BLaER1 treated with 17β-estradiol and CSF1 and Interleukin-3, amounts not matched to agents 10 nM and 100 nM (cell line): ENCODE measurements around the gene ZNF182.
"Not testable (repeated sequence)": the region's sequence is repeated elsewhere in the genome, so short reads cannot be mapped to it uniquely, and the experiment has no call there.

Experiments
- H3K27ac ChIP-seq, 11 experiments: shearing (Covaris generic); formaldehyde crosslinking; 2 replicates each; pipeline ENCODE4 v1.8.1; 2022
- H3K27me3 ChIP-seq, 11 experiments: shearing (Covaris generic); formaldehyde crosslinking; 2 replicates each; pipeline ENCODE4 v1.8.1; 2022
- H3K36me3 ChIP-seq, 11 experiments: shearing (Covaris generic); formaldehyde crosslinking; 2 replicates each; pipeline ENCODE4 v1.8.1; 2022
- H3K4me1 ChIP-seq, 10 experiments: shearing (Covaris generic); formaldehyde crosslinking; 2 replicates each; pipeline ENCODE4 v1.8.1; 2022
- H3K4me2 ChIP-seq, 11 experiments: shearing (Covaris generic); formaldehyde crosslinking; 2 replicates each; pipeline ENCODE4 v1.8.1; 2022
- H3K4me3 ChIP-seq, 10 experiments: shearing (Covaris generic); formaldehyde crosslinking; 2 replicates each; pipeline ENCODE4 v1.8.1; 2022
- H3K9ac ChIP-seq, 11 experiments: shearing (Covaris generic); formaldehyde crosslinking; 2 replicates each; pipeline ENCODE4 v1.8.1; 2022
- H3K9me3 ChIP-seq, 11 experiments: shearing (Covaris generic); formaldehyde crosslinking; replicated peaks in 1 of 11; 2 replicates each; pipeline ENCODE4 v1.8.1; 2022
- H4K20me1 ChIP-seq, 11 experiments: shearing (Covaris generic); formaldehyde crosslinking; 2 replicates each; pipeline ENCODE4 v1.8.1; 2022
- Cebpa-rat ChIP-seq, 11 experiments: shearing (Covaris generic); IDR thresholded peaks; 2 replicates each; pipeline ENCODE4 v1.8.1; 2022

ZNF182 gene

DNA sequence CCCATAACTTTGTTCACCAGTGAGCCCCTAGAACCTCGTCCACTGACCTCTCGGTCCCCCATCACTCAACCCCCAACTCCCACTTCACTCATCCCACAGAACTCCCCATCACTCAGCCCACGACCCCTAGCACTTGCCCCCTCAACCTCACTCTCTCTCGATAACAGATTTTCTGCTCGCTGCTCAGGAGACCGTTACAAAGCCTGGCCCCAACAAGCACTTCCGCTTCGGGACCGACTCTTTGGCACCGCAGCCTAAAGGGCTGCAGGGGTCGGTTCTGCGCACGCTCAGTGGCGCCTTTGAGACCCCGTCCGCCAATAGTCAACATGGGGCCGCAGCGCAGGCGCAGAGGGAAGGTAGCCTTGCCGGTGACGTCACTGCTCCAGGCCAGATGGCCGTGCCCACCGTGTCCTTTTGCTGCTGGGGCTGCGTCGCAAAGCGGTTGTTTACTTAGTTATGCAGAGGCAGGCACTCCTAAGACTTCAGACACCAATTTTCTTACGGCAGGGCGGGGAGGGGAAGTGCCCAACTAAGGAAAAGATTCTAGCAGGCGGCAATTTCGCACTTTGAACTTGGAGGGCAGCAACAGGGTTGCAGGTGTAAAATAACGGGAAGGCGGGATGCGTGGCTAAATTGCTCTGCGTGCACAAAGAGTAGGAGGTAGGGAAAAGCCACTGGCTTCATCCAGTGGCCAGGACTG lies at the start of gene ZNF182:
Gene ZNF182, minus strand, starts transcription at position 232 of the 700 bp plus-strand sequence. CDS start 1,380 bp downstream, outside the sequence.
- Histone ChIP-seq H3K4me3 (peak within 1 kb of the TSS; percentile 66 to 82 (median 73)), H3K9me3 (peaks cover 15 to 36% (median 27%) of the 10 kb centered on the region in 11 experiments; a peak in 17 of 22 replicates), H3K36me3 (peaks cover under 1 to 31% (median 11%) of the 10 kb centered on the region in 11 experiments; a peak in 17 of 22 replicates), H4K20me1 (no peaks in the 10 kb centered on the region), H3K9ac (peak within 1 kb of the TSS; percentile 83 to 91 (median 86)), H3K27me3 (peaks cover 16 to 36% (median 25%) of the 10 kb centered on the region in 11 experiments), H3K4me2 (peak within 1 kb of the TSS; percentile 37 to 84 (median 71)), H3K4me1 (peaks cover 0 to 11% (median 9%) of the 10 kb centered on the region in 10 experiments; a peak in 13 of 20 replicates), H3K27ac (peak within 1 kb of the TSS; percentile 73 to 92 (median 85))
- no peak for TF ChIP-seq Cebpa-rat (IDR thresholded peaks at IDR 0.05)

GRCh38 chrX:48046846-48047245 lies 43.1 kb upstream of the ZNF182 start:
- Histone ChIP-seq H3K4me1 (peaks cover 0 to 8% (median 3%) of the 10 kb centered on the region in 10 experiments; a peak in 2 of 20 replicates), H3K9ac (no peak overlapping the region), H3K4me3 (no peak overlapping the region), H3K27me3 (peaks cover 56 to 97% (median 91%) of the 10 kb centered on the region in 11 experiments), H3K4me2 (no peak overlapping the region), H4K20me1 (no peaks in the 10 kb centered on the region; a peak in 1 of 22 replicates), H3K9me3 (no peaks in the 10 kb centered on the region), H3K27ac (no peak overlapping the region), H3K36me3 (no peaks in the 10 kb centered on the region)
- no peak for TF ChIP-seq Cebpa-rat (IDR thresholded peaks at IDR 0.05)

GRCh38 chrX:48045410-48046311 lies 41.9 kb upstream of the ZNF182 start:
- H3K27me3 ChIP-seq = peaks cover 67 to 97% (median 91%) of the 10 kb centered on the region in 11 experiments
- H3K4me2 ChIP-seq = peak overlapping the region in 7 of 11 experiments; percentile 3 to 45 (median 27); a peak in 8 of 22 replicates
- H3K4me3 ChIP-seq = no peak overlapping the region
- TF ChIP-seq Cebpa-rat (IDR thresholded peaks at IDR 0.05) = no peak
- H3K9me3 ChIP-seq = no peaks in the 10 kb centered on the region
- no peak overlapping the region for H3K9ac ChIP-seq
- peaks cover 0 to 8% (median 3%) of the 10 kb centered on the region in 10 experiments; a peak in 2 of 20 replicates for H3K4me1 ChIP-seq
- H3K27ac ChIP-seq = no peak overlapping the region
- H4K20me1 ChIP-seq = no peaks in the 10 kb centered on the region; a peak in 1 of 22 replicates
- H3K36me3 ChIP-seq = no peaks in the 10 kb centered on the region

DNA sequence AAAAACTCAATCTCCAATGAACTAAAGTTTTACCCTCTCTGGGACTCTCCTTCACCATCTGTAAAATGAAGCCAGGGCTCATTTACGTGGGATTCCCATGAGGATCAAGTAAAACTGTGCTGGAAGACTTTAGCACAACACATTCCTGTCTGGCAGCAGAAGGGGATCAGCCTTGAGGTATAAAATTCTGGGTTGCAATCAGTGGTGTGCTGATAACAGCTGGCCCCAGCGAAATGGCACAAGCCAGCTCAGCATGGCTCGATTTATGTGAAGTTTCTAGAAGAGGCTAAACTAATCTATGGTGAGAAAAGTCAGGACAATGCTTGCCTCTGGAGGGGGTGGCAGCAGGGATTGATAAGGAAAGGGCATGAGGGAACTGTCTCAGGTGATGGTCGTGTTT lies 39.3 kb upstream of the ZNF182 start:
- peaks cover 63 to 86% (median 81%) of the 10 kb centered on the region in 11 experiments for H3K27me3 ChIP-seq
- no peaks in the 10 kb centered on the region for H3K9me3 ChIP-seq
- no peak overlapping the region for H3K27ac ChIP-seq
- no peak for TF ChIP-seq Cebpa-rat (IDR thresholded peaks at IDR 0.05)
- H3K4me1 ChIP-seq = peaks cover 0 to 8% (median 3%) of the 10 kb centered on the region in 10 experiments; a peak in 2 of 20 replicates
- no peak overlapping the region for H3K4me2 ChIP-seq
- H3K4me3 ChIP-seq = no peak overlapping the region
- H3K9ac ChIP-seq = no peak overlapping the region
- H3K36me3 ChIP-seq = no peaks in the 10 kb centered on the region
- no peaks in the 10 kb centered on the region; a peak in 1 of 22 replicates for H4K20me1 ChIP-seq

- Histone ChIP-seq H3K27me3 (peaks cover 67 to 84% (median 78%) of the 10 kb centered on the region in 11 experiments), H3K9ac (no peak overlapping the region), H3K27ac (no peak overlapping the region), H3K4me3 (no peak overlapping the region), H3K4me1 (no peaks in the 10 kb centered on the region), H4K20me1 (no peaks in the 10 kb centered on the region), H3K4me2 (no peak overlapping the region), H3K36me3 (no peaks in the 10 kb centered on the region), H3K9me3 (no peaks in the 10 kb centered on the region)
- TF ChIP-seq Cebpa-rat (IDR thresholded peaks at IDR 0.05) = no peak
Measured at GRCh38 chrX:48035891-48036290, 32.1 kb upstream of the ZNF182 start.

- not testable (repeated sequence) for H3K27ac ChIP-seq, H3K4me1 ChIP-seq, H3K4me3 ChIP-seq, H3K36me3 ChIP-seq, H4K20me1 ChIP-seq, H3K4me2 ChIP-seq, H3K9ac ChIP-seq, H3K9me3 ChIP-seq
- peaks cover 39 to 73% (median 59%) of the 10 kb centered on the region in 11 experiments for H3K27me3 ChIP-seq
Measured at GRCh38 chrX:48030641-48031173, 26.9 kb upstream of the ZNF182 start.

DNA sequence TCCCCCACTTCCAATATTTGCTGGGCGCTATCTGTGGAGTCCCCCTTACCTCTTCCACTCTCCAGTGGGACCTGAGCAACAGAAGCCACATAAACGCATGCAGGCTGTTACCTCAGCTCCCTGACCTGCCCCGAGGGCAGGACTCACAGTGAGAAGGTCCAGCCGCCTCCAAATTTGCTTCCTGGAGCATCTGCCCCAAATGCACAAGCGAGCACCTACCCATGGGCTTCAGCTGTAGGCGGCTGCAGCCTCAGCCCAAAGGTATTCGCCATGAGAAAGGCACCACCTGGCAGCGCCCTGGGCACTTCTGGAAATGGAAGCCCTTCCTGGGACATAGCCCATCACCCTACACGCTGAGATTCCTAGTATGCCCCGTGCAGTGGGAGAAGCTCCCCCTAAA lies 26.4 kb upstream of the ZNF182 start:
- H3K9me3 ChIP-seq = no peaks in the 10 kb centered on the region
- no peaks in the 10 kb centered on the region; a peak in 1 of 20 replicates for H3K4me1 ChIP-seq
- H3K27ac ChIP-seq = no peak overlapping the region
- H3K27me3 ChIP-seq = peaks cover 35 to 68% (median 54%) of the 10 kb centered on the region in 11 experiments
- no peaks in the 10 kb centered on the region for H4K20me1 ChIP-seq
- H3K36me3 ChIP-seq = no peaks in the 10 kb centered on the region
- H3K4me2 ChIP-seq = no peak overlapping the region
- H3K4me3 ChIP-seq = no peak overlapping the region
- no peak for TF ChIP-seq Cebpa-rat (IDR thresholded peaks at IDR 0.05)
- H3K9ac ChIP-seq = no peak overlapping the region

DNA sequence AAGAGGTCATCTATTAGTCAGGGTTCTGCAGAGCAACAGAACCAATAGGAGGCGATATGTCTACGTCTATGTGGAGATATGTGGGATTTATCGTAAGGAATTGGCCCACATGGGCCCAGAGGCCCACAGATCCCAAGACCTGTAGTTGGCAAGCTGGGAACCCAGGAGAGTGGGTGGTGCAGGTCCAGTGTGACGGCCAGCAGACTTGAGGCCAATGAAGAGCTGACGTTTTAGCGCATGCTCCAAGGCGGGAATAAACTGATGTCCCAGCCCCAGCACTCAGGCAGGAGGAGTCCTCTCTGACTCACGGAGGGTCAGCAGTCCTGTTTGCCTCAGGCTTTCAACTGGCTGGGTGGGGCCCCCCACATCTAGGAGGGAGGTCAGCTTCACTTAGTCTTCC lies 24.3 kb upstream of the ZNF182 start:
- no peaks in the 10 kb centered on the region for H3K36me3 ChIP-seq
- no peak overlapping the region for H3K4me2 ChIP-seq
- peaks cover 13 to 49% (median 37%) of the 10 kb centered on the region in 11 experiments; a peak in 21 of 22 replicates for H3K27me3 ChIP-seq
- H3K9me3 ChIP-seq = no peaks in the 10 kb centered on the region
- no peak overlapping the region for H3K27ac ChIP-seq
- H3K9ac ChIP-seq = no peak overlapping the region
- H3K4me1 ChIP-seq = no peaks in the 10 kb centered on the region; a peak in 1 of 20 replicates
- no peak for TF ChIP-seq Cebpa-rat (IDR thresholded peaks at IDR 0.05)
- H4K20me1 ChIP-seq = no peaks in the 10 kb centered on the region
- H3K4me3 ChIP-seq = no peak overlapping the region

DNA sequence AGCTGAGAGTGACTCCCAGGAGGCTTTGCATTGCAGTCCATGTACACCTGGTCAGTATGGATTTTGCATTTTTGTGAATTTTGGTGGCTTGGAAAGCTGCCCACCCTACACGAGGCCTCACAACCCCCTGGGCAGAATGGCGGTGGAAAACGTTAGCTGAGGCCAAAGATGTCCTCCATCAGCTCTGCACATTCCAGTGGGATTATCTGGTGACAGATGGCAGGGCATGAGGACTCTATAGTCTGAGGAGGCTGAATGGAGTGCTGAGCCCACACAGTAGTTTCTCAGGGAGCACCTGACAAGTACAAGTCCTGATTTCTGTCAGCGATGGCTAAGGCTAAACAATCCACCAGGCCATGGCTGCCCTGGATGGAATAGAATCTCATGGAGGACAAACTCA lies 23.8 kb upstream of the ZNF182 start:
- not testable (repeated sequence) for H3K36me3 ChIP-seq, H4K20me1 ChIP-seq, H3K4me1 ChIP-seq, H3K9me3 ChIP-seq, H3K27ac ChIP-seq, H3K4me2 ChIP-seq, H3K9ac ChIP-seq, H3K4me3 ChIP-seq
- H3K27me3 ChIP-seq = peaks cover 12 to 43% (median 32%) of the 10 kb centered on the region in 11 experiments; a peak in 21 of 22 replicates
